Effector memory CD8-positive, alpha-beta T cell (primary cell): ENCODE measurements around the gene PTPRD.

Experiments
- ATAC-seq: fragments of 150-1000 bp; cut with Tn5 transposase; replicated peaks from 2 replicates; pipeline ENCODE4 v1.10.0; 2021; ENCODE audit warnings: mild to moderate bottlenecking, moderate library complexity
- DNase-seq, 3 experiments: peaks; one replicate each; pipeline ENCODE4 v3.0.0; 2021
- H3K27ac Mint-ChIP-seq, 2 donors: one replicate each; pipeline ENCODE4 v1.8.0; 2022; ENCODE audit warnings: mild to moderate bottlenecking in 2 of 2, mixed read lengths in 2 of 2, moderate library complexity in 2 of 2
- H3K27me3 Mint-ChIP-seq, 2 donors: one replicate each; pipeline ENCODE4 v1.8.0; 2022; ENCODE audit warnings: mixed read lengths in 2 of 2
- H3K36me3 Mint-ChIP-seq: one replicate; pipeline ENCODE4 v1.8.0; 2022; ENCODE audit warnings: mild to moderate bottlenecking, moderate library complexity, mixed read lengths; ENCODE audit not compliant: insufficient read depth
- H3K4me1 Mint-ChIP-seq, 2 donors: one replicate each; pipeline ENCODE4 v1.8.0; 2022; ENCODE audit warnings: low read depth in 2 of 2, mixed read lengths in 2 of 2
- H3K4me3 Mint-ChIP-seq, 2 donors: one replicate each; pipeline ENCODE4 v1.8.0; 2022; ENCODE audit warnings: mild to moderate bottlenecking in 2 of 2, mixed read lengths in 2 of 2, moderate library complexity in 2 of 2
- H3K9me3 Mint-ChIP-seq, 2 donors: one replicate each; pipeline ENCODE4 v1.8.0; 2022; ENCODE audit warnings: mixed read lengths in 2 of 2

PTPRD gene

GRCh38 chr9:9730174-9730573 lies 882.6 kb downstream of the PTPRD start:
- Mint-ChIP-seq H3K4me1 (no peaks in the 10 kb centered on the region), H3K36me3 (no peaks in the 10 kb centered on the region), H3K27ac (no peak overlapping the region), H3K27me3 (no peaks in the 10 kb centered on the region), H3K9me3 (peaks cover 6 to 13% of the 10 kb centered on the region in 2 donors), H3K4me3 (no peak overlapping the region)
- no peak for ATAC-seq
- DNase-seq, result no peak

GRCh38 chr9:9729082-9729481 lies 883.7 kb downstream of the PTPRD start:
- no peak for DNase-seq
- Mint-ChIP-seq H3K9me3 (peaks cover 8 to 18% of the 10 kb centered on the region in 2 donors), H3K27me3 (no peaks in the 10 kb centered on the region), H3K36me3 (no peaks in the 10 kb centered on the region), H3K4me3 (no peak overlapping the region), H3K4me1 (no peaks in the 10 kb centered on the region), H3K27ac (no peak overlapping the region)
- ATAC-seq, result no peak

GRCh38 chr9:9719373-9720112 lies 893.3 kb downstream of the PTPRD start:
- H3K27me3 Mint-ChIP-seq, result no peaks in the 10 kb centered on the region
- H3K9me3 Mint-ChIP-seq, result peaks cover 8 to 15% of the 10 kb centered on the region in 2 donors
- no peak overlapping the region for H3K27ac Mint-ChIP-seq
- H3K36me3 Mint-ChIP-seq, result no peaks in the 10 kb centered on the region
- no peak overlapping the region for H3K4me3 Mint-ChIP-seq
- no peaks in the 10 kb centered on the region for H3K4me1 Mint-ChIP-seq
- ATAC-seq (no peak), DNase-seq (no peak)

GRCh38 chr9:9718691-9719090 lies 894.1 kb downstream of the PTPRD start:
- Mint-ChIP-seq H3K36me3 (no peaks in the 10 kb centered on the region), H3K4me3 (no peak overlapping the region), H3K9me3 (peaks cover 6 to 18% of the 10 kb centered on the region in 2 donors), H3K4me1 (no peaks in the 10 kb centered on the region), H3K27ac (no peak overlapping the region), H3K27me3 (no peaks in the 10 kb centered on the region)
- no peak for ATAC-seq
- DNase-seq, result no peak

GRCh38 chr9:9679433-9679832 lies 933.4 kb downstream of the PTPRD start:
- Mint-ChIP-seq H3K27ac (no peak overlapping the region), H3K36me3 (no peaks in the 10 kb centered on the region), H3K27me3 (no peaks in the 10 kb centered on the region), H3K9me3 (no peaks in the 10 kb centered on the region), H3K4me1 (no peaks in the 10 kb centered on the region), H3K4me3 (no peak overlapping the region)
- DNase-seq (no peak), ATAC-seq (no peak)

- no peak overlapping the region for H3K4me3 Mint-ChIP-seq
- H3K9me3 Mint-ChIP-seq, result peaks cover 0 to 11% of the 10 kb centered on the region in 2 donors
- ATAC-seq (no peak), DNase-seq (no peak)
- no peak overlapping the region for H3K27ac Mint-ChIP-seq
- no peaks in the 10 kb centered on the region for H3K4me1 Mint-ChIP-seq
- H3K36me3 Mint-ChIP-seq, result no peaks in the 10 kb centered on the region
- no peaks in the 10 kb centered on the region for H3K27me3 Mint-ChIP-seq
These were observed 938.3 kb downstream of the PTPRD start for GRCh38 chr9:9674461-9674860.

- Mint-ChIP-seq H3K27me3 (no peaks in the 10 kb centered on the region), H3K9me3 (peaks cover 3 to 18% of the 10 kb centered on the region in 2 donors), H3K4me1 (no peaks in the 10 kb centered on the region), H3K4me3 (no peak overlapping the region), H3K36me3 (no peaks in the 10 kb centered on the region), H3K27ac (no peak overlapping the region)
- no peak for DNase-seq
- no peak for ATAC-seq
These were observed 942.3 kb downstream of the PTPRD start for GRCh38 chr9:9670454-9670853.

GRCh38 chr9:9645006-9645405 lies 967.8 kb downstream of the PTPRD start:
- no peaks in the 10 kb centered on the region for H3K4me1 Mint-ChIP-seq
- DNase-seq (no peak), ATAC-seq (no peak)
- no peak overlapping the region for H3K4me3 Mint-ChIP-seq
- peaks cover 3% of the 10 kb centered on the region for H3K36me3 Mint-ChIP-seq
- no peaks in the 10 kb centered on the region for H3K27me3 Mint-ChIP-seq
- no peak overlapping the region for H3K27ac Mint-ChIP-seq
- H3K9me3 Mint-ChIP-seq, result peaks cover 0 to 3% of the 10 kb centered on the region in 2 donors

GRCh38 chr9:9631284-9631683 lies 981.5 kb downstream of the PTPRD start:
- Mint-ChIP-seq H3K4me3 (no peak overlapping the region), H3K27ac (no peak overlapping the region), H3K4me1 (no peaks in the 10 kb centered on the region), H3K36me3 (no peaks in the 10 kb centered on the region), H3K9me3 (peaks cover 15 to 21% of the 10 kb centered on the region in 2 donors), H3K27me3 (no peaks in the 10 kb centered on the region)
- DNase-seq, result no peak
- ATAC-seq, result no peak

- Mint-ChIP-seq H3K9me3 (peaks cover 8 to 14% of the 10 kb centered on the region in 2 donors), H3K4me1 (no peaks in the 10 kb centered on the region), H3K4me3 (no peak overlapping the region), H3K27ac (no peak overlapping the region), H3K27me3 (no peaks in the 10 kb centered on the region), H3K36me3 (no peaks in the 10 kb centered on the region)
- ATAC-seq, result no peak
- no peak for DNase-seq
These were observed 987.6 kb downstream of the PTPRD start for GRCh38 chr9:9625248-9625647.

GRCh38 chr9:9623506-9623905 lies 989.3 kb downstream of the PTPRD start:
- DNase-seq (no peak), ATAC-seq (no peak)
- Mint-ChIP-seq H3K9me3 (peaks cover 3 to 7% of the 10 kb centered on the region in 2 donors), H3K36me3 (no peaks in the 10 kb centered on the region), H3K27me3 (no peaks in the 10 kb centered on the region), H3K4me1 (no peaks in the 10 kb centered on the region), H3K4me3 (no peak overlapping the region), H3K27ac (no peak overlapping the region)

- no peaks in the 10 kb centered on the region for H3K36me3 Mint-ChIP-seq
- H3K4me3 Mint-ChIP-seq, result no peak overlapping the region
- ATAC-seq (no peak), DNase-seq (no peak)
- H3K27ac Mint-ChIP-seq, result no peak overlapping the region
- peaks cover 3 to 5% of the 10 kb centered on the region in 2 donors for H3K9me3 Mint-ChIP-seq
- no peaks in the 10 kb centered on the region for H3K27me3 Mint-ChIP-seq
- no peaks in the 10 kb centered on the region for H3K4me1 Mint-ChIP-seq
These were observed 991.4 kb downstream of the PTPRD start for GRCh38 chr9:9621355-9621940.

- Mint-ChIP-seq H3K27me3 (no peaks in the 10 kb centered on the region), H3K4me3 (no peak overlapping the region), H3K4me1 (no peaks in the 10 kb centered on the region), H3K36me3 (no peaks in the 10 kb centered on the region), H3K27ac (no peak overlapping the region), H3K9me3 (no peaks in the 10 kb centered on the region)
- DNase-seq (no peak), ATAC-seq (no peak)
These were observed 992.1 kb downstream of the PTPRD start for GRCh38 chr9:9620736-9621135.

- H3K36me3 Mint-ChIP-seq, result no peaks in the 10 kb centered on the region
- H3K27me3 Mint-ChIP-seq, result no peaks in the 10 kb centered on the region
- ATAC-seq (no peak), DNase-seq (no peak)
- no peaks in the 10 kb centered on the region for H3K4me1 Mint-ChIP-seq
- H3K27ac Mint-ChIP-seq, result no peak overlapping the region
- peaks cover 0 to 7% of the 10 kb centered on the region in 2 donors for H3K9me3 Mint-ChIP-seq
- H3K4me3 Mint-ChIP-seq, result no peak overlapping the region
These were observed 997.7 kb downstream of the PTPRD start for GRCh38 chr9:9615086-9615485.
